Nephron progenitor cell (in vitro differentiated cells): Measurements from ENCODE around the gene IL15.

ENCODE experiments used
- DNase-seq: peaks from one replicate; pipeline ENCODE4 v3.0.0; 2021
- H3K27ac Mint-ChIP-seq: 2 replicates; pipeline ENCODE4 v1.8.0; 2021; ENCODE audit warnings: mild to moderate bottlenecking, moderate library complexity, mixed read lengths
- H3K27me3 Mint-ChIP-seq: 2 replicates; pipeline ENCODE4 v1.8.0; 2021; ENCODE audit warnings: mild to moderate bottlenecking, low read depth, mixed read lengths; ENCODE audit not compliant: poor library complexity
- H3K36me3 Mint-ChIP-seq: 2 replicates; pipeline ENCODE4 v1.8.0; 2021; ENCODE audit warnings: low read depth, mixed read lengths
- H3K4me1 Mint-ChIP-seq: 2 replicates; pipeline ENCODE4 v1.8.0; 2021; ENCODE audit warnings: mixed read lengths
- H3K4me3 Mint-ChIP-seq: 2 replicates; pipeline ENCODE4 v1.8.0; 2021; ENCODE audit warnings: mild to moderate bottlenecking, moderate library complexity, mixed read lengths
- H3K9me3 Mint-ChIP-seq: 2 replicates; pipeline ENCODE4 v1.8.0; 2021; ENCODE audit warnings: mild to moderate bottlenecking, moderate library complexity, mixed read lengths
- CTCF ChIP-seq: fragments of 200-600 bp; sonication (generic); IDR thresholded peaks from 2 replicates; pipeline ENCODE4 v1.5.0; 2021; ENCODE audit warnings: antibody characterized with exemption

The IL15 gene

GRCh38 chr4:141630854-141631253 is 5.5 kb upstream of the IL15 start:
- Mint-ChIP-seq H3K36me3 (no peaks in the 10 kb centered on the region), H3K27ac (no peak overlapping the region), H3K4me1 (peaks cover under 1% of the 10 kb centered on the region), H3K4me3 (no peak overlapping the region), H3K27me3 (peaks cover 23% of the 10 kb centered on the region), H3K9me3 (no peaks in the 10 kb centered on the region)
- DNase-seq = no peak
- no peak for TF ChIP-seq CTCF

- no peak for DNase-seq
- no peak overlapping the region for H3K27ac Mint-ChIP-seq
- TF ChIP-seq CTCF = no peak
- H3K4me1 Mint-ChIP-seq = peaks cover 7% of the 10 kb centered on the region
- no peaks in the 10 kb centered on the region for H3K36me3 Mint-ChIP-seq
- H3K4me3 Mint-ChIP-seq = peak overlapping the region; percentile 88
- no peaks in the 10 kb centered on the region for H3K9me3 Mint-ChIP-seq
- H3K27me3 Mint-ChIP-seq = peaks cover 67% of the 10 kb centered on the region
Observed at GRCh38 chr4:141635736-141636081, 674 bp upstream of the IL15 start.

GRCh38 chr4:141636771-141637460 is 533 bp downstream of the IL15 start:
- no peak overlapping the region for H3K27ac Mint-ChIP-seq
- H3K27me3 Mint-ChIP-seq = peaks cover 68% of the 10 kb centered on the region
- DNase-seq = peak; percentile 68

GRCh38 chr4:141637565-141637964 is 1.2 kb downstream of the IL15 start:
- H3K4me1 Mint-ChIP-seq = peaks cover 7% of the 10 kb centered on the region
- no peak for DNase-seq
- H3K27ac Mint-ChIP-seq = no peak overlapping the region
- H3K27me3 Mint-ChIP-seq = peaks cover 72% of the 10 kb centered on the region
- no peaks in the 10 kb centered on the region for H3K9me3 Mint-ChIP-seq
- no peak for TF ChIP-seq CTCF
- no peak overlapping the region for H3K4me3 Mint-ChIP-seq
- H3K36me3 Mint-ChIP-seq = no peaks in the 10 kb centered on the region

More at GRCh38 chr4:141636771-141637460, 533 bp downstream of the IL15 start:
- H3K4me3 Mint-ChIP-seq = peak overlapping the region; percentile 88
- H3K9me3 Mint-ChIP-seq = no peaks in the 10 kb centered on the region
- no peaks in the 10 kb centered on the region for H3K36me3 Mint-ChIP-seq
- H3K4me1 Mint-ChIP-seq = peaks cover 7% of the 10 kb centered on the region
- no peak for TF ChIP-seq CTCF

- no peak for DNase-seq
- Mint-ChIP-seq H3K36me3 (no peaks in the 10 kb centered on the region), H3K27ac (no peak overlapping the region), H3K4me1 (peaks cover 7% of the 10 kb centered on the region), H3K9me3 (no peaks in the 10 kb centered on the region), H3K4me3 (no peak overlapping the region), H3K27me3 (peaks cover 77% of the 10 kb centered on the region)
- TF ChIP-seq CTCF = no peak
Observed at GRCh38 chr4:141638230-141638629, 1.8 kb downstream of the IL15 start.

- H3K9me3 Mint-ChIP-seq = no peaks in the 10 kb centered on the region
- H3K27me3 Mint-ChIP-seq = peaks cover 66% of the 10 kb centered on the region
- no peak overlapping the region for H3K27ac Mint-ChIP-seq
- TF ChIP-seq CTCF = no peak
- H3K4me3 Mint-ChIP-seq = no peak overlapping the region
- DNase-seq = no peak
- H3K4me1 Mint-ChIP-seq = peaks cover 7% of the 10 kb centered on the region
- no peaks in the 10 kb centered on the region for H3K36me3 Mint-ChIP-seq
Observed at GRCh38 chr4:141640696-141641095, 4.3 kb downstream of the IL15 start.
